AG04450 (cell line): ENCODE data around the gene TOX3. TPM values are rescaled to one million over a fixed set of nuclear protein-coding genes. Genes with fewer than 3 reads are reported as not detected.

Experiments used
- CTCF ChIA-PET: fragments of 300-600, 350-600 bp; formaldehyde crosslinking; extraction: SDS; loops from one replicate; lab custom pipeline; 2022; ENCODE audit warnings: antibody characterized with exemption, inconsistent platforms; lab: Charles Lee
- POLR2A ChIA-PET: fragments of 350-600 bp; formaldehyde crosslinking; extraction: SDS; loops from one replicate; lab custom pipeline; 2021; ENCODE audit warnings: antibody characterized with exemption, inconsistent platforms; lab: Yijun Ruan, JAX
- DNase-seq: peaks from one replicate; pipeline ENCODE4 v3.0.0-alpha.2; 2011; ENCODE audit warnings: low read depth, low spot score
- H3K27ac ChIP-seq: one replicate; pipeline ENCODE4 v1.5.1; 2012; ENCODE audit warnings: low read depth, low read length, control low read depth
- H3K27me3 ChIP-seq: one replicate; pipeline ENCODE4 v1.6.0; 2012; ENCODE audit warnings: low read length; ENCODE audit not compliant: control insufficient read depth, insufficient read depth
- H3K4me3 ChIP-seq: 2 replicates; pipeline ENCODE4 v1.5.1; 2011; ENCODE audit warnings: mild to moderate bottlenecking, low read depth, low read length, control low read depth
- H3K9me3 ChIP-seq: 2 replicates; pipeline ENCODE4 v1.5.1; 2012; ENCODE audit warnings: low read length; ENCODE audit not compliant: control insufficient read depth, insufficient read depth
- polyA plus RNA-seq: library from polyadenylated mRNA; depleted of rRNA; stranded (reverse); fragments of >200 nt; gene quantifications from 2 replicates; pipeline ENCODE4 v1.2.3, GENCODE V29; 2011
- TF ChIP-seq, protein P1 (sequence below): IDR thresholded peaks from 2 replicates; pipeline ENCODE4 v1.5.1; 2011; ENCODE audit warnings: low read depth, low read length, control low read depth, inconsistent platforms

Gene TOX3
- polyA plus RNA-seq, 1 experiment = not detected

DNA sequence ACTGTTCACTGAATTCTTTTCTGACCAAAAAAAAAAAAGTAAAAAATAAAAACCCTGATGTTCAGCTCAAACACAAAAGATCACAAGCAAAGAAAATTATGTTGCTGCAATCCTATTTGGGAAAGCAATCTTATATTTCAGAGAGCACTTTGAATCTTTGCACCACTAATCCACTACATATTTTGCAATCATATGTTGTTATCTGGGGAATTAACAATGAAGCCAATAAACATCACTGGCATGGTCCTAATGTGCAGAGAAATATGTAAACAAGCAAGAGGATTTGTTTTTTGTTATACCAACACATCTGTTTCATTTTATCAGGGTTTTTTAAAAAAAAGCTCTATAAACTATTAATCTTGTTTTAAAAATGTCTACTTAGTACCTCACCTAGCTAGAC, 84.1 kb downstream of the TOX3 start:
- ChIA-PET CTCF (no interaction called here), POLR2A (no interaction called here)
- DNase-seq = no peak
- Histone ChIP-seq H3K4me3 (no peak overlapping the region), H3K27ac (no peak overlapping the region), H3K27me3 (no peaks in the 10 kb centered on the region), H3K9me3 (peaks cover 3% of the 10 kb centered on the region)
- TF ChIP-seq, protein P1, sequence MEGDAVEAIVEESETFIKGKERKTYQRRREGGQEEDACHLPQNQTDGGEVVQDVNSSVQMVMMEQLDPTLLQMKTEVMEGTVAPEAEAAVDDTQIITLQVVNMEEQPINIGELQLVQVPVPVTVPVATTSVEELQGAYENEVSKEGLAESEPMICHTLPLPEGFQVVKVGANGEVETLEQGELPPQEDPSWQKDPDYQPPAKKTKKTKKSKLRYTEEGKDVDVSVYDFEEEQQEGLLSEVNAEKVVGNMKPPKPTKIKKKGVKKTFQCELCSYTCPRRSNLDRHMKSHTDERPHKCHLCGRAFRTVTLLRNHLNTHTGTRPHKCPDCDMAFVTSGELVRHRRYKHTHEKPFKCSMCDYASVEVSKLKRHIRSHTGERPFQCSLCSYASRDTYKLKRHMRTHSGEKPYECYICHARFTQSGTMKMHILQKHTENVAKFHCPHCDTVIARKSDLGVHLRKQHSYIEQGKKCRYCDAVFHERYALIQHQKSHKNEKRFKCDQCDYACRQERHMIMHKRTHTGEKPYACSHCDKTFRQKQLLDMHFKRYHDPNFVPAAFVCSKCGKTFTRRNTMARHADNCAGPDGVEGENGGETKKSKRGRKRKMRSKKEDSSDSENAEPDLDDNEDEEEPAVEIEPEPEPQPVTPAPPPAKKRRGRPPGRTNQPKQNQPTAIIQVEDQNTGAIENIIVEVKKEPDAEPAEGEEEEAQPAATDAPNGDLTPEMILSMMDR = no peak

DNA sequence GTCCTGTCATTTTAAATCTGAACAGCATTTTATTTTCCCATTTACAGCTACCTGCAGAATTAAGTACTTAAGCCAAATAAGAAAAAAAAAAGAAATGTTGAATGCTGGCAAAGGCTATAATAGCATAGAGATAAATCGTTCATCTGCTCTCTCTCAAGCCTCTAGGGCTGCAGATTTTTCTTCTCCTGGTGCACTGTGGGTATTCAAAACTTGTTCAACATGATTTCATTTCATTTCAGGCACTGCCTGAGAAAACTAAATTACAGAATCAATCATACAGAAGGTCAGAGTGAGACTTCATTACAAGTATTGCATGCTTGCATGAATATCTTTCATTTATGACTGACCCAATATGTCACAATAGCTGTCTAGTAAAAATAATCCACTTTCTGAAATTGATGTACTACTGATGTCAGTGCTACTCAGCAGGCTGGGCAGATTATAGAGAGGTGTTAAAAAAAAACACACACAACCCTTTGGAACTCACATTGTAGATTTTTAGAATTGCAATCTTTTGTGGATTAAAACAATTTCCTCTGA, 86.2 kb downstream of the TOX3 start:
- no peak overlapping the region for H3K4me3 ChIP-seq
- peaks cover 3% of the 10 kb centered on the region for H3K9me3 ChIP-seq
- ChIA-PET CTCF (no interaction called here), POLR2A (no interaction called here)
- H3K27ac ChIP-seq = no peak overlapping the region
- H3K27me3 ChIP-seq = no peaks in the 10 kb centered on the region
- DNase-seq = no peak
- TF ChIP-seq, protein P1 = no peak

- no peaks in the 10 kb centered on the region for H3K27me3 ChIP-seq
- ChIA-PET POLR2A (no interaction called here), CTCF (no interaction called here)
- TF ChIP-seq, protein P1 = no peak
- no peak overlapping the region for H3K4me3 ChIP-seq
- H3K27ac ChIP-seq = no peak overlapping the region
- no peaks in the 10 kb centered on the region for H3K9me3 ChIP-seq
- DNase-seq = no peak
These were observed 90.6 kb downstream of the TOX3 start for GRCh38 chr16:52456368-52456767.

DNA sequence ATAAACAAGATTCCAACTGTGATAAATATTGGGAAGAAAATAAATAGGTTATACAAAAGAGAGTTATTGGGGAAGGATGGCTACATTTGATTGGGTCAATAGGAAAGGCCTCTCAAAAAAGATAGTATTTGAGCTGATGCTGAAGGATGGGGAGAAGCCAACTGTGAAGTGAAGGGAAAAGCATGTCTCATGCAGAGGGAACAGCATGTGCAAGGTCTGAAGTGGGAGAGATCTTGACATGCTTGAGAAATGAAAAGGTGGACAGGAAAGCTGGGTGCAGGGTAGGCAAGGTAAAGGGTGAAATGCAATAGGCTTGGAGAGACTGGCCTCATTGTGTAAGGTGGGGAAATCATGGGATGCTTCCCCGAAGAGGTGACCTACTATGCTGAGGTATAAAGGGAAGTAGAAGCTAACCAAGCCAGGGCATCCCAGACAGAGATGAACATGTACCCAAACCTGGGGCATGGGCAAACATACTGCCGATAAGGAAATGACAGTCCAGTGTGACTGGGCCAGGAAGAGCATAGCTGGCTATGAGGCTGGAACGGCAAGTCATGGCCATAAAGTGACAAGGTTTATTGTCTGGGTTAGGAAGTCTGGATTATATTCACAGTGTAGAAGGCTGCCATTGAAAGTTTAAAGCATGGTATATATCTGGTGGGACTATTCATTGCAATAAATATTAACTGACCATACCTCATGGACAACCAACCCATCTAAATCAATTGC, 91.2 kb downstream of the TOX3 start:
- Histone ChIP-seq H3K9me3 (no peaks in the 10 kb centered on the region), H3K27me3 (no peaks in the 10 kb centered on the region), H3K27ac (no peak overlapping the region), H3K4me3 (no peak overlapping the region)
- TF ChIP-seq, protein P1 = no peak
- ChIA-PET POLR2A (no interaction called here), CTCF (no interaction called here)
- no peak for DNase-seq

DNA sequence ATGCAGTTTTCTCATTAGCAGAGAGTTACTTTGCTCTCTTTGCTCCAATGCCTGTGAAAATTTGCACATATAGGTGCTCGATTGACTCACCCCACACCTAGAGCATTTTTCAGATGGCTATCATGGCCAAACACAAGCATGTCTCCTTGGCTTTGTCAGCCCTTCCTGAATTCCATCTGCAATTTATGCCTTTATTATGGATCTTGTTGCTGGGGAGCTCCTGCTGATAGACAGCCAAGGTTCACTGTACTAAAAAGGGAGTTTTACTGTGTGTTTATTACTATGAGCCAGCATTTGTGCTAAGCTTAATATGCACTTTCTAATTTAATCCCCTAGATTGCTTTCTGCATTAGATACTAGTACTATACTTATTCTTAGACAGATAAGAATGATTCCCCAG, 93.3 kb downstream of the TOX3 start:
- CTCF ChIA-PET = no interaction called here
- TF ChIP-seq, protein P1 = no peak

More for the DNA sequence above, 93.3 kb downstream of the TOX3 start:
- POLR2A ChIA-PET = no interaction called here
- no peak for DNase-seq
- Histone ChIP-seq H3K27me3 (no peaks in the 10 kb centered on the region), H3K9me3 (0 out of 2 replicates have a peak, but pooled peaks cover 3% of the 10 kb centered on the region), H3K4me3 (no peak overlapping the region), H3K27ac (no peak overlapping the region)
